ENCODE data around the gene NTHL1. TPM values are rescaled to one million over a fixed set of nuclear protein-coding genes. Genes with fewer than 3 reads are reported as not detected.
"Not testable (repeated sequence)": the region's sequence is repeated elsewhere in the genome, so short reads cannot be mapped to it uniquely, and the experiment has no call there.

Gene NTHL1
- total RNA-seq, 3 donors from 2014 or later = 30.5 to 43.5 (median 34.8) TPM

- DNase-seq (no peak), ATAC-seq (no peak)
- H3K36me3 Mint-ChIP-seq (ENCODE audit: insufficient read depth) = no peaks in the 10 kb centered on the region
- peak overlapping the region; percentile 33 for H3K4me3 Mint-ChIP-seq
- H3K27me3 Mint-ChIP-seq (ENCODE audit: low read depth) = peaks cover 18% of the 10 kb centered on the region
- peaks cover 14% of the 10 kb centered on the region for H3K4me1 Mint-ChIP-seq (ENCODE audit: low read depth)
- H3K9me3 Mint-ChIP-seq = no peaks in the 10 kb centered on the region
Measured at GRCh38 chr16:2025878-2026460, 21.7 kb downstream of the NTHL1 start.

GRCh38 chr16:2025251-2025650 is 22.4 kb downstream of the NTHL1 start:
- peak overlapping the region; percentile 33 for H3K4me3 Mint-ChIP-seq
- H3K36me3 Mint-ChIP-seq (ENCODE audit: insufficient read depth) = no peaks in the 10 kb centered on the region
- H3K4me1 Mint-ChIP-seq (ENCODE audit: low read depth) = peaks cover 18% of the 10 kb centered on the region
- no peak for ATAC-seq
- peaks cover 26% of the 10 kb centered on the region for H3K27me3 Mint-ChIP-seq (ENCODE audit: low read depth)
- DNase-seq = no peak
- no peaks in the 10 kb centered on the region for H3K9me3 Mint-ChIP-seq

GRCh38 chr16:2024032-2024420 is 23.6 kb downstream of the NTHL1 start:
- DNase-seq = no peak
- ATAC-seq = no peak
- H3K27me3 Mint-ChIP-seq (ENCODE audit: low read depth) = peaks cover 30% of the 10 kb centered on the region
- H3K36me3 Mint-ChIP-seq (ENCODE audit: insufficient read depth) = no peaks in the 10 kb centered on the region
- no peak overlapping the region for H3K4me3 Mint-ChIP-seq
- H3K9me3 Mint-ChIP-seq = no peaks in the 10 kb centered on the region
- H3K4me1 Mint-ChIP-seq (ENCODE audit: low read depth) = peaks cover 18% of the 10 kb centered on the region

GRCh38 chr16:2023092-2024031 is 24.3 kb downstream of the NTHL1 start:
- peaks cover 34% of the 10 kb centered on the region for H3K27me3 Mint-ChIP-seq (ENCODE audit: low read depth)
- no peaks in the 10 kb centered on the region for H3K36me3 Mint-ChIP-seq (ENCODE audit: insufficient read depth)
- ATAC-seq (peak; percentile 82 to 86), DNase-seq (peak; percentile 97)
- H3K4me3 Mint-ChIP-seq = peak overlapping the region; percentile 59
- H3K9me3 Mint-ChIP-seq = no peaks in the 10 kb centered on the region
- H3K4me1 Mint-ChIP-seq (ENCODE audit: low read depth) = peaks cover 18% of the 10 kb centered on the region

GRCh38 chr16:2022723-2023091 is 24.9 kb downstream of the NTHL1 start:
- H3K9me3 Mint-ChIP-seq = no peaks in the 10 kb centered on the region
- peak overlapping the region; percentile 59 for H3K4me3 Mint-ChIP-seq
- peaks cover 37% of the 10 kb centered on the region for H3K27me3 Mint-ChIP-seq (ENCODE audit: low read depth)
- DNase-seq (no peak), ATAC-seq (peak; percentile 32 to 38)
- peaks cover 18% of the 10 kb centered on the region for H3K4me1 Mint-ChIP-seq (ENCODE audit: low read depth)
- no peaks in the 10 kb centered on the region for H3K36me3 Mint-ChIP-seq (ENCODE audit: insufficient read depth)

GRCh38 chr16:2019921-2020831 is 27.5 kb downstream of the NTHL1 start:
- H3K36me3 Mint-ChIP-seq (ENCODE audit: insufficient read depth) = no peaks in the 10 kb centered on the region
- peaks cover 14% of the 10 kb centered on the region for H3K4me1 Mint-ChIP-seq (ENCODE audit: low read depth)
- H3K4me3 Mint-ChIP-seq = peak overlapping the region; percentile 53
- peaks cover 35% of the 10 kb centered on the region for H3K27me3 Mint-ChIP-seq (ENCODE audit: low read depth)
- DNase-seq (no peak), ATAC-seq (peak in 1 of 2 donors; percentile 5)
- H3K9me3 Mint-ChIP-seq = no peaks in the 10 kb centered on the region

GRCh38 chr16:2019518-2019920 is 28.1 kb downstream of the NTHL1 start, which contains the start of gene NPW:
TSS of gene NPW (plus strand) at chr16:2019785.
- no peaks in the 10 kb centered on the region for H3K9me3 Mint-ChIP-seq
- H3K27me3 Mint-ChIP-seq (ENCODE audit: low read depth) = peaks cover 35% of the 10 kb centered on the region
- ATAC-seq (peak in 1 of 2 donors; percentile 27), DNase-seq (no peak)
- peak within 1 kb of the TSS; percentile 53 for H3K4me3 Mint-ChIP-seq
- H3K36me3 Mint-ChIP-seq (ENCODE audit: insufficient read depth) = no peaks in the 10 kb centered on the region
- peaks cover 14% of the 10 kb centered on the region for H3K4me1 Mint-ChIP-seq (ENCODE audit: low read depth)

GRCh38 chr16:2016407-2016922 is 31.2 kb downstream of the NTHL1 start:
- peaks cover 4% of the 10 kb centered on the region for H3K4me1 Mint-ChIP-seq (ENCODE audit: low read depth)
- DNase-seq (no peak), ATAC-seq (no peak)
- no peaks in the 10 kb centered on the region for H3K9me3 Mint-ChIP-seq
- peaks cover 21% of the 10 kb centered on the region for H3K27me3 Mint-ChIP-seq (ENCODE audit: low read depth)
- H3K4me3 Mint-ChIP-seq = no peak overlapping the region
- no peaks in the 10 kb centered on the region for H3K36me3 Mint-ChIP-seq (ENCODE audit: insufficient read depth)

- Mint-ChIP-seq H3K9me3 (no peaks in the 10 kb centered on the region), H3K4me1 (ENCODE audit: low read depth) (peaks cover 4% of the 10 kb centered on the region), H3K36me3 (ENCODE audit: insufficient read depth) (no peaks in the 10 kb centered on the region), H3K27me3 (ENCODE audit: low read depth) (peaks cover 17% of the 10 kb centered on the region), H3K4me3 (no peak overlapping the region)
- ATAC-seq = no peak
- no peak for DNase-seq
Measured at GRCh38 chr16:2015947-2016208, 31.8 kb downstream of the NTHL1 start.

GRCh38 chr16:2015117-2015946 is 32.3 kb downstream of the NTHL1 start:
- H3K4me3 Mint-ChIP-seq = no peak overlapping the region
- DNase-seq = no peak
- no peaks in the 10 kb centered on the region for H3K9me3 Mint-ChIP-seq
- H3K27me3 Mint-ChIP-seq (ENCODE audit: low read depth) = peaks cover 12% of the 10 kb centered on the region
- ATAC-seq = no peak
- H3K36me3 Mint-ChIP-seq (ENCODE audit: insufficient read depth) = no peaks in the 10 kb centered on the region
- peaks cover 2% of the 10 kb centered on the region for H3K4me1 Mint-ChIP-seq (ENCODE audit: low read depth)

- Mint-ChIP-seq H3K9me3 (no peaks in the 10 kb centered on the region), H3K4me1 (ENCODE audit: low read depth) (peaks cover 10% of the 10 kb centered on the region), H3K27me3 (ENCODE audit: low read depth) (peaks cover 3% of the 10 kb centered on the region), H3K36me3 (ENCODE audit: insufficient read depth) (peaks cover 4% of the 10 kb centered on the region), H3K4me3 (no peak overlapping the region)
- ATAC-seq (no peak), DNase-seq (no peak)
Measured at GRCh38 chr16:2013527-2013926, 34.1 kb downstream of the NTHL1 start.

- ATAC-seq; H3K27me3 Mint-ChIP-seq (ENCODE audit: low read depth); H3K9me3 Mint-ChIP-seq; DNase-seq; H3K4me3 Mint-ChIP-seq; H3K36me3 Mint-ChIP-seq (ENCODE audit: insufficient read depth): not testable (repeated sequence)
- peaks cover 28% of the 10 kb centered on the region for H3K4me1 Mint-ChIP-seq (ENCODE audit: low read depth)
Measured at GRCh38 chr16:2011726-2012125, 35.9 kb downstream of the NTHL1 start.

- Mint-ChIP-seq H3K27me3 (ENCODE audit: low read depth) (no peaks in the 10 kb centered on the region), H3K9me3 (no peaks in the 10 kb centered on the region), H3K36me3 (ENCODE audit: insufficient read depth) (peaks cover 11% of the 10 kb centered on the region), H3K4me3 (peak within 1 kb of the TSS; percentile 94), H3K4me1 (ENCODE audit: low read depth) (peaks cover 35% of the 10 kb centered on the region)
- DNase-seq = peak; percentile 76
- peak; percentile 95 to 96 for ATAC-seq
Measured at GRCh38 chr16:2009791-2010510, 37.7 kb downstream of the NTHL1 start, which contains the start of gene ZNF598. TSS of gene ZNF598 (minus strand) at chr16:2009821.
